ENCODE results near the gene CDX1. TPM values are rescaled to one million over a fixed set of nuclear protein-coding genes. Genes with fewer than 3 reads are reported as not detected.
A peak's percentile ranks its signal among the peaks of the same experiment; 100 is the strongest.

Gene CDX1
- total and polyA plus RNA-seq, 3 donors from 2014 or later, result 3.4 to 5.2 (median 3.4) TPM

- Histone ChIP-seq H3K4me1 (peaks cover 27% of the 10 kb centered on the region), H3K9me3 (no peaks in the 10 kb centered on the region), H3K27ac (peak overlapping the region in 1 of 2 donors; percentile 76), H3K27me3 (no peaks in the 10 kb centered on the region), H3K36me3 (ENCODE audit: low read depth, missing control alignments) (no peaks in the 10 kb centered on the region), H3K4me3 (no peak overlapping the region)
- 72 to 84% methylated on average over 8 of the region's 8 CpGs for WGBS, 2 donors
- DNase-seq, result no peak
- TF ChIP-seq CTCF (IDR thresholded peaks at IDR 0.05) (no peak), POLR2A (IDR thresholded peaks at IDR 0.05) (no peak)
- intact Hi-C loops (cut with DNase I; ENCODE audit: low total_unique reads), result no loop called here
Measured at GRCh38 chr5:150130493-150130922, 36.1 kb upstream of the CDX1 start.

GRCh38 chr5:150131461-150131860 is 35.1 kb upstream of the CDX1 start:
- DNase-seq, result no peak
- peak overlapping the region; percentile 18 to 76 for H3K27ac ChIP-seq
- H3K36me3 ChIP-seq (ENCODE audit: low read depth, missing control alignments), result no peaks in the 10 kb centered on the region
- H3K4me1 ChIP-seq, result peaks cover 27% of the 10 kb centered on the region
- H3K27me3 ChIP-seq, result no peaks in the 10 kb centered on the region
- no peaks in the 10 kb centered on the region for H3K9me3 ChIP-seq
- no peak overlapping the region for H3K4me3 ChIP-seq
- TF ChIP-seq CTCF (IDR thresholded peaks at IDR 0.05) (no peak), POLR2A (IDR thresholded peaks at IDR 0.05) (no peak)
- 71 to 79% methylated on average over 4 of the region's 4 CpGs for WGBS, 2 donors
- intact Hi-C loops (cut with DNase I; ENCODE audit: low total_unique reads), result no loop called here

DNA sequence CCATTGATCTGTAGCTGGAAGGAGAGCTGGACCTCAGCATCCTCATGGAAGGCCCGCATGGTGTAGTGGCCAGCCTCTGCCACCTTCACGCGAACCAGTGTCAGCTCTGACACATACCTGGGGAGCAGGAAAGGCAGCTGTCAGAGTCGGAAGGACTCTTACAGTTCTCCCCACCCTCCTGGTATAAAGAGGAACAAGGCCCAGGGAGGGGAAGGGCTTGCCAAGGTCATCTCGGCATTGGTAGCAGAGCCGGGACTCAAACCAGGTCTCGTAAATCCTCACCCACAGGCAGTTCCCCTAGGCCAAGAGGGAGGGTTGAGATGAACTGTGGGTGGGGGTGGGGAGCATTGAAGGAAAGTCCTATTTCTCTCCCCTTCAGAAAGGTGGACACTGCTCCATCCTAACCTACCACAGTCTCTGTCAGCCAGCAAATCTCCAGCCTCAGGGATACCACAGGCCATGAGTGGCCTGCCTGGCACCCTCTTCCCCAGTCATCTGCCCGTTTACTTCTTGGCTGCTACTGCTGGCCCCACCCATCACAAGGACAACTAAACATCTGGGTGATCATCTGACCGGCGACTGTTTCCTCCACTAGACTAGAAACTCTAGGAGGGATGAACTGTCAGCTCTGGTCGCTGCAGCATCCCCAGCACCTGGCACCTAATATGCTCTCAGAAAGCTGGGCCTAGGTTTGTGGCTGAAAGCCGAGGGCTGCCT is 34.4 kb upstream of the CDX1 start:
- Histone ChIP-seq H3K9me3 (no peaks in the 10 kb centered on the region), H3K27ac (peak overlapping the region; percentile 18 to 76), H3K27me3 (no peaks in the 10 kb centered on the region), H3K4me3 (no peak overlapping the region), H3K36me3 (ENCODE audit: low read depth, missing control alignments) (no peaks in the 10 kb centered on the region), H3K4me1 (peaks cover 33% of the 10 kb centered on the region)
- intact Hi-C loops (cut with DNase I; ENCODE audit: low total_unique reads), result no loop called here
- no peak for TF ChIP-seq CTCF (IDR thresholded peaks at IDR 0.05)
- no peak for TF ChIP-seq POLR2A (IDR thresholded peaks at IDR 0.05)
- WGBS, 2 donors, result 52 to 56% methylated on average over 11 to 12 of the region's 12 CpGs
- DNase-seq, result peak; percentile 51

DNA sequence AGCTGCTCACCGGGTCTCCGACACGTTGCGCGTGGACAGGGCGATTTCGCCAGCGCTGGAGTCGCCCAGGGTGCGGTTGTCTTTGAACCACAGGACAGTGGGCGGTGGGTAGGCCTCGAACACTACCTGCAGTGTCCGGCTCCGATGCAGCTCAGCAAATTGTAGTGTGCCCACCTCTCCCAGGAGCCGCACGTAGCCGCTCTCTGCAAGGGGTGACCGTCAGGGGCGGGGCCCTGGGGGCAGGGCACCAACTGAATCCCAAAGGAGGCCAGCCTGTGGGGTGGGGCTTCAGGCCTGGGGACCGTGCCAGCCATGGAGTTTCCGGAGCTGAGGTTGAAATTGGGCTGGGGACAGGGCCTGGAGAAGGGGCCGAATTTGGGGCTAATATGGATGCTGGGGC is 33.8 kb upstream of the CDX1 start:
- 83% methylated on average over 19 to 22 of the region's 22 CpGs for WGBS, 2 donors
- H3K36me3 ChIP-seq (ENCODE audit: low read depth, missing control alignments), result no peaks in the 10 kb centered on the region
- peak overlapping the region; percentile 18 to 76 for H3K27ac ChIP-seq
- H3K4me3 ChIP-seq, result no peak overlapping the region
- intact Hi-C loops (cut with DNase I; ENCODE audit: low total_unique reads), result no loop called here
- no peak for DNase-seq
- TF ChIP-seq CTCF (IDR thresholded peaks at IDR 0.05), result no peak
- no peak for TF ChIP-seq POLR2A (IDR thresholded peaks at IDR 0.05)
- H3K9me3 ChIP-seq, result no peaks in the 10 kb centered on the region
- no peaks in the 10 kb centered on the region for H3K27me3 ChIP-seq
- H3K4me1 ChIP-seq, result peaks cover 39% of the 10 kb centered on the region
